Fibroblast of skin of scalp (primary cell): ENCODE results near the gene ZBTB20.

ENCODE experiments used
- DNase-seq: peaks from one replicate; pipeline ENCODE4 v3.0.0-alpha.2; 2013

Gene ZBTB20

DNA sequence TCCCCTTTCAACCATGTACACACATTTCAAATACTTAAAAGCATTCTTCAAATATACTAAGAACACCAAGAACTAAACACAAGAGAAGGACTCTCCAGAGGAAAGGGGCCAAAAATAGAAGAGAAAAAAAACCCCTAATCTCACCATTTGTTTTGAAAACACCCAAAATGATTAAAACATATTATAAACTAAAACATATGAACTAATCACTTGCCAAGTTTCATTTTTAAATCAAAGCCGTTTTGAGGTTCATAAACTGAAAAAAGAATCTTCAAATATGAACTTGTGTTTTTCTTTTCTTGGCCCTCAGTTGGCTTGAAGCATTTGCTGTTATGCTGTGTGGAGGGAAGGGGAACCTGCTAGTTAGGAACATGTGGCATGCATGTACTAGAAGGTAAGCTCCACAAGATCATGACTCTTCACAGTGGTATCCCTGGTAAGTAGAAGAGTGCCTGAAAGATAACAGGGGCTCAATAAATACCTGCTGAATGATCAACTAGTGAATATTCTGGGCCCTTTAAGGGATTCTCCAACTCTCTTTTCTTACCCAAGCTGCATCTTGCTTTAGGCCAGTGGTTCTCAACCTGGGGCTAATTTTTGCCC lies 628.8 kb downstream of the ZBTB20 start:
- DNase-seq = no peak

DNA sequence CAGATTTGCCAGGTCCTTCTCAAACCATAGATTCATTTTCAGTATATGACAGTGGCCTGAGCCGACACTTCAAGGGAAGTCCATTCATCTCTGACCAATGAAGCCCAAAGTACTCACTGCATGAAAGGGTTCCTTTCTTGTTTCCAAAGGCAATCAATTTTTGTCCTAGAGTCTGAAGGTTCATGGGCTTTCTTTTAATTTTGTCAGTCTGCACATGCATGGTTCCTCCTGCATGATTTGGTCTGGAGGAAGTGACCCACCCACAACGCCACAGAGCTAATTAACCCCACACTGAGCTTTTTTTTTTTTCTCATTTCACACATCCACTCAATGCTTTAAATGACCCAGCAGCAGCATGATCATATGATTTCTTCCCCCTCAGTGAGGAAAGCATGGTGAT lies 636.9 kb downstream of the ZBTB20 start:
- DNase-seq = no peak

DNA sequence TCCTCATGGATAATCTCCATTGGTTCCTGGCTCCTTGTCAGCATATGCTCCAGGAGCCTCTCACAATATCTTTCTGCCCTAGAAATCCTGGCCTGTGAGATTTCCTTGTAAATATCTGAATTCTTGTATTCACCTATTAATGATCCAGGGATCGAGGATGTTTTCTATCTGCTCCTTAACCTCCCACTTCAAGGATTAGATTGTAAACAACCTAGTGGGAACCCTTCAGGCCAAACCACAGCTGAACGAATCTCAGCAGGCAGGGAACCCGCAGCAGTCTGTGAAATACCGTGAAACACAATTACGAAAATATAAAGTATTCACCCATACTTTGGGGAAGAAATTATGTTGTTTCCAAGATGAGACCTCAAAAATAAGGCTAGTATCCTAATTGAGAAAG lies 637.3 kb downstream of the ZBTB20 start:
- DNase-seq = no peak

DNA sequence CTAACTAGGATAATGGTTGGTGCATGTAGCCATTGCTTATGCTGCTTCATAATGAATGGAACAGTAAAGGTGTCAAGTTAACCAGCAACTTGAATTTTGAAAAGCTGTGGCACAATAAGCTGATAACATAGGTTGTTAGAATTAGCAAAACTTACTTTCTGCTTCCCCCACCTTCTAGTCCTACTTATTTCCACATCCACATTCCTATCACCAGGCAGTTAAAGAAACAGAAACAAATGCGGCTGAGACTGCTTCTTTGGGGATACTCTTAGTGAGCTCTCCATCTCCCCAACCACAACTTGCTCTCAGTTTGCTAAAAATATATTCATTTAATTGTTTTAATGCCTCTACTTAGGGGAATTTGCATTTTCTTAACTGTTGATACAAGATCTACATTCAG lies 638.1 kb downstream of the ZBTB20 start:
- no peak for DNase-seq

DNA sequence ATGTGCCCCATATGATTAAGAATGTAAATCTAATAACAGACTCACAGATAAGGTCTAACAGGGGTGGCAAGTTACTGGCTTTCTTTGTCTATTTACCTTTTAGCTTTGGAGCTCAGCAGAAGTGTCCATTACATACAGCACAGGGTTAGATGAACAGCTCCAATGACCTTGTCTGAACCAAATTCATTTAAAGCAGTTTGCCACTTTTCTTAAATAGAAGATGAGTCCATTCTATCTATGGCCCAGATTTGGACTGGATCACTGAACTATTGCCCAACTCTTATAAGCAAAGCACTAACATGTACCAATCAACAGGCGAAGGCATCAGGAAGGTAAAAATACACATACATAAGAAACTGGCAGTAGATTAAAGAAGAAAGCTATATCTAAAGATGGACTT lies 638.9 kb downstream of the ZBTB20 start:
- DNase-seq = no peak

DNA sequence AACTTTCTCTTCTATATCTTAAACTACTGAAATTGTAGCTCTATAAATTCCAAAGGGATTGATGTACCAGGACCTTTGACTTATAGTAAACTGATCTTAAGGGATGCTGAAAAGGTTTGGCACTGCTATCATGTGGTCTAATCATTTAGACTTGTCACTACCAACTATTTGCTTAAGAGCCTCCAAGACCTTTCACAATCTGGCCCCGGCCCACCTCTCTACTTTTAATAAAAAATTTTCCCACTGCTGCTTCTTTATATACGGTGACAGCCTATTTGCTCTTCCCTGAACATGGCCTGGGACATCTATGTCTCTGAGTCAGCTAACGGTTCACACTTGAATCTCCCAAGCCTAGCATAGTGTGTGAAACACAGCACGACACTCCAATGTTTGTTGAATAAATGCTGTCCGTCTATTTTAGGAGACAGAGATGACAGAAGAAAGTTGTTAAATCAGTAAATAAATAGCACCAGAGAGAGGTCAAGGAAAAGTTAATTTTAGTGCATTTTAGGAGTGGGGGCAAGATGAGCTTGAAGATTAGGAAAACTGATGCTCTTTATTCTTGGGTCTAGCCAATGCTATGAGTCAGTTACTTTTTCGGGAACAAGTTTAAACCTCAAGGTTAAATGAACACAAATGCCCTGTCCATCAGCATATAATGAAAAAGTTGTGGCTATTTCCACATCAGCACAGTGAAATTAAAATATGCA lies 640.3 kb downstream of the ZBTB20 start:
- DNase-seq = peak; percentile 23

DNA sequence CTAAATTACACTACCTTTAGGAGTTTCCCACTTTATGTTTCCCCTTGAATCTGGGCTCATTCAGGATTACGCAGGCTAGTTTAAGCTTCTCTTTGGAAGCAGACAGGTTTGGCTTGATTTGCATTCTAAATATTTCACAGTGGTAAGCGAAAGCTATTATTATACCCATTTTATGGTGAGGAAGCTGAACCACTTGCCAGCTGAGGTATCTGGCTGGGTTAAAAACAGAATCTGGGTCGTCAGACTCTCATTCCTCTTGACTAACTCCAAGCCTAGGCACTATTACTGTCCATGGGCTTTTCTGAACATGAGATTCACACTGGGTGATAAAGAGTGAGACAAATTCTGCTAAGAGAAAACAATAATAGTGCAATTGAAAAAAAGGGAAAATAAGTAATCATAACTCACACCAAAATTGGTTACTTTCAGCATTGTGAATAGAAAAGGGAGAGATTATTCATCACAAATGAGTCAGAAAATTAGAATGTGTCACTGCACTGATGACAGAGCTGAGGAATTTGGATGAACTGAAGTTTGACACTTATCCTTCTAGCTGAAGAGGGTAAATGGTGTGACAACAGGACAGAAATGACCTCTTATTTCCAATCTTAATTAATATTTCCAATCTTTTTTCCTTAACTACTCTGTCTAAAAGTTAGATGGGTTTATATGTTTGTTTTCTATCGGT lies 642.0 kb downstream of the ZBTB20 start:
- peak; percentile 54 for DNase-seq

DNA sequence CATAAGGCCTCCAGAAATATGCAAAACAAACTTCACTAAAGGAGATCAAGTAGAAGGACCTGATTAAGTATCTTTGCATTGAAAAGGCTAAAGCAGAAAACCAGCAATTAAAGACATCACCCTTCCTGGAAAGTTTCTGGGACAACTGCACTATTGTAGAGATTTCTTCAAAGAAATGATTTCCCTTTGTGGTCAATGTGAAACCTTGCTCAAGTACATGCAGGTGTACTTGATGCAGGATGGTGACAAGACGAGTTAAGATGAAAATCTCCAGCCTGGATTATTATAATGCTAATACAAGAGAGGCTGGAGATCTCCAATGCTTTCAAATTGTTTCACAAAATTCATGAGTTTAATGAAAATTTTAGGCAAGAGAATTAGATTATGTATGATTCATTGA lies 644.9 kb downstream of the ZBTB20 start:
- no peak for DNase-seq

DNA sequence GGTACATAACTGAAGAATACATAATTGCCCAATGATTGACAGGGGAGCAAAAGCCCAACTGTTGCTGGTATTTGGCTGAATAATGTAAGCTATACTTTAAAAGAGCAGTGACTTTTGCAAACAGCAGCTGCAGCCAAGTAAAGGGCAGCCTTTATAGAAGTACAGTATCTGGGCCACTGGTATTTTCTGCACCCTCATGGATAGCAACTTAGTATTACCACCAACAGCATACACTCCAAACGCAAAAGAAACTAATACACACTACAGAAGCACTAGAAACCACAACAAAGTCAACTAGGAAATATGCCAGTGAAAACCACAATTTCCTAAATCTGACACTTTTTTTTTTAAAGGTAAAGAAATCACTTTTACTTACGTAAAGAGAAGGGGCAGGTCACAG lies 647.1 kb downstream of the ZBTB20 start:
- no peak for DNase-seq

DNA sequence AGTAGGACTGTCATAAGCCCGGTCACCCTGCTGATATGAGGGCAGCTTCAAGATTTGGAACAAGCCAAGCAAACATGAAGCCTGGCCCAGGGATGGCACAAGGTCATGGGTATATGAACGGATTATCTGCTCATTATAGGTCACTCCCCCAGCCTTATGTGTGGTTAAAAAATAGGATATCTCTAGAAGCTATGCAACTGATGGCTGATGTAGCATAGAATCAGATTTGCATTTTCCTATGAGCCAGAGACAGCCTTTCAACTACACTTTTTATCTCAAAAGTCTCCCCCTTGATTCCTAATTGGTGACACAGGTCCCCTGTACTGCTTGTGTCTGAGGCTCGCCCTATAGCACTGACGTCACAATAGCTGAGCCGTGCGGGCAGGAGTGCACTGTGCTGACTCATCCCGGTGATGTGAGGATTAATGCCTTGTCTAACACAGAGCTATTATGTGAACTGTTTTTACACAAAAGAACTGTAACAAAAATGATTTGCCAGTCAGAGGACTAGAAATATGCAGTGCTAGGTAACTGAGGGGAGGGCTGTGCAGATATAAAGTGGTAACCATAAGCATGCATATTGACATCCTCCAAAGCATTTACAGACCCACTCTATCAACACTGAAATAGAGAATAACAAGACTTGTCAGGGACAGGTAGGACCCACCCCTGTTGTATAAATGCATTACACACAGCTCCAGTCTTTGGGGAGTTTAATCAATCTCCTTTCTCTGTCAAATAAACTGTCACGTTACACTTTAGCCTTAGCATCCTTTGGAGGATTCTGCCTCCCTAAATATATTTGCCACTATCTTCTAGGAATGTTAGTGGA lies 648.3 kb downstream of the ZBTB20 start:
- DNase-seq = peak; percentile 80

DNA sequence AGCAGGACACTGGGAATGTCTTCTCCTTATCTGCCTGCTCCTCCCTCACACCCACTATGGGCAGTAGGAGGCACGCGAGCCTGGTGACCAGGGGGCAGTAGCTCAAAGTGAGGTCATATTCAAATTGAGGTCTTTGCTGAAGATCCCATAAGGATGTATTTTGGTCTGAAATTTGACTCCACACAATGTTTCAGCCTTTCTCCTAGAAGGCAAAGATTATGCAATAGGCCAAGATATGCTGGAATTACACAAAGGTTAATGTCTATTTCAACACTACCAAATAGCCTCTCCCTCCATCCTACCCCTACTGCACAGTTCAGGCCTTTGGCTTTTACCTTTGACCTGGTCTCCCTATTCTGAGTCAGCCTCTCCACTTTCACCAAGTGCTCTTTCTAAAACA lies 650.2 kb downstream of the ZBTB20 start:
- peak; percentile 20 for DNase-seq

DNA sequence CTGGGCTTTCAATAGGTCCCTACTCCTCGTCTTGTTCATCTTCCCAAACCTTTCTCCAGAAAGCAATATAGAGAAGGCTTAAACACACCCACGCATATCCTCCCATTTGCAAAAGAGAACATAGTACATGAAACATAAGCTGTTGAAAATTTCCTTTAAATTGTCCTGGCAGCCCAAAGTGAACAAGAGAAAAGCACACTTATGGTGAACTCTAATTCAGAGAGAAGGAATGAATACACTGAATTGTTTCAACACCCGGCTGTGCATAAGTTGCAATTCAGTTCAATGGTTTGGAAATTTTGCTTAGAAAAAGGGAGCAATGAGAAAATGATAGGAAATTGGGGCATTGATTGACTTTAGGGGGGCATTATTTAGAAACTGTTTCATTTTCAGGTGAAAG lies 650.6 kb downstream of the ZBTB20 start:
- no peak for DNase-seq

DNA sequence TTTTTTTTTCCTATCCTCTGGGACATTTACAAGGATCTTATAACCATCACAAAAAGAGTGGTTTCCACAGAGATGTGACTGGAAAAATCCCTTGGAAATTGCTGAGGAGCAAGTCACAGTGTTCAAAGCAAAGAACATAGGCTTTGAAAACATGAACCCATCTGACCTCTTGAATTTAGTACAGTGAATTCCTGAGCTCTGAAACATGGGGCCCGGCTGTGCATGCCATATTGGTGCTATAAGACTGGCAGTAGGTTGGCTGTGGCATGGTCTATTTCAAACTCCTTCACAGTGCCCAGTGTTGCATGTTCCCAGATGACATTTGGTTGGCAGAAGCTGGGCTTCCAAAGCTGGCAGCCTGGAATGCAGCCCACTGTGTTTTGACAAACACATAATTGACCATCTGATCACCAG lies 651.1 kb downstream of the ZBTB20 start:
- peak; percentile 66 for DNase-seq

DNA sequence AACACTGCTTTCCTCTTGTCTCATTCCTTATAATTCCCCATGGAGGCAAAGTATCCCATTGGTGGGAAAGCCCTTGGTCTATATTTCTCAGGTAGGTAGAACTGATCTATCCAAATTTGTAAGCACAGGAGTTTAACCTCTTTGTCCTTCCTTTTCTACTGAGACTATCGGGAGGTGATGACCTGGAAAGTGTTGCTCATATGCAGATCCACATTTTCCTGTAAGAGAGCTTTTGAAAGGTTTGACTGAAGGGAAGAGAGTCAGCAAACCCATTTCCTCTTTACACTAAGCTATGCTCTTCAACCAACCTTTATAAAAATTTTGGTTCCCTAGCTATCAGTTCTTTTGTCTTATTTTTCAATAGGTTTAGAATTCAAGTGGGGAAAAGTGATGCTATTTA lies 652.6 kb downstream of the ZBTB20 start:
- no peak for DNase-seq

DNA sequence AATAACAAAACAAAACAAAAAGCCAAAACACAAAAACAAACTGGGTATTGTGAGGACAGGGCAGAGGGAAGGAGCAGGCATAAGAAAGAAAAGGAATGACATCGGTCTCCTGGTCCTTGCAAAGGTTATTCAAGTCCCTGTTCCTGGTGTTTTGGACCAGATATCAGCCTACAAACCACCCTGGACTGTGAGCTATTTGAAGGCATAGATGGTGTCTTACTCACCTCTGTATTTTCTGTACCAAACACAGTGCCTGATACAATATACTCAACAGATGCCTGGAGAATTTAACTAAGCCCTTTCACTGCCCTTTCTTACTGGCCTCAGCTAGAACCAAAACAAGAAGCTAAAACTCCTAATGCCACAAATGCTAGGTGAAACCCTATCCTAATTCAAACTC lies 656.3 kb downstream of the ZBTB20 start:
- no peak for DNase-seq

DNA sequence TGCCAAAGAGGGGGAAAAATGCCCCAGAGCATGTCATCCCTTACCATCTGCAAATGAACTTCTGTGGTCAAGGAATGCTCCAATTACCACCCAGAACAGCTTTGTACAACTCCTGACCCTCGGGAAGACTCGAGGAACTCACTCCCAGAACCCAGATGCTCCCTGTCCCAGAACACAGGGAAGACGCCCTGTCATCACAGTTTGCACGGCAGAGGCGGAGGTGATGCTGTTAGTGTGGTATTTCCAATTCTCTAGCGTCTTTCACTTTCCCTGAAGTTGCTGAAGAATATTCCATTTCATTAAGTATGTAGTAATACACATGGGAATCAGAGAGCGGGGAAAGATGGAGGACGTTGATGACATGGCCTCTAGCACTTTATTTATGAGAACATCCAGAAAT lies 659.6 kb downstream of the ZBTB20 start:
- DNase-seq = no peak

DNA sequence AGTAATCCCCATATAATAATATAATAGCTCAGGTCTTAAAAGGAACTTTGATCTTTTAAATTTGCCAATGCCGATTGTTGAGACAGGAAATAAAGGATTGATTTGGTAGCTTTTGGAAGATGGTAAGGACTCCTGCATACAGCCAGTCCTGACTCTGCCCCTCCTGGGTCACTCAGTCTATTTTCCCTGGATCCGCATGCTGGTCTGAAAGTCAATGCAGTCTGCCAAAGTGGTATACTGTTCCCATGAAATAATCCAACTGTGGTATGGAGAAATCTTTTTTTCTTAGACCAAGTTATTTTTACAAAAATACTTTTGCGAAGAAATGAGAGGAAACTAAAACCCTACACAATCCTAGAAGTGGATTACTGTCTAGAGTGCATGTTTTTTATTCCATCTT lies 662.2 kb downstream of the ZBTB20 start:
- no peak for DNase-seq

DNA sequence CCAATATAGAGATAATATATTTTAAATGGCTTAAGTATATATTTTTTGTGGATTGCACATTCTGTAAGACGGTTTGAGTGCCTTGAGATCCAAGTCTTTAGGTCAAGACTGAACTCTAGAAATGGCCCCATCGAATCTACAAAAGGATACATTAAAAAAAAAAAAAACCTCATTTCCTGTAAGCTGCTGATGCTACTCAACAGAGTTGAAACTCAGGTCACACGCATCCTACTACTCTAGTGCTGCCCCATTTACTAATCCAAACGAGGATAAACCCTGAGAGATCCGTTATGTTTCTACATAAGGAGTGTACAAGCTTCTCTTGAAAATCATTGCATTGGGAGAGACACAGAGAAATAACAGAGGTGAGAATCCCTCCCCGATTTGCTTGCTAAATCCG lies 666.0 kb downstream of the ZBTB20 start:
- DNase-seq = no peak

DNA sequence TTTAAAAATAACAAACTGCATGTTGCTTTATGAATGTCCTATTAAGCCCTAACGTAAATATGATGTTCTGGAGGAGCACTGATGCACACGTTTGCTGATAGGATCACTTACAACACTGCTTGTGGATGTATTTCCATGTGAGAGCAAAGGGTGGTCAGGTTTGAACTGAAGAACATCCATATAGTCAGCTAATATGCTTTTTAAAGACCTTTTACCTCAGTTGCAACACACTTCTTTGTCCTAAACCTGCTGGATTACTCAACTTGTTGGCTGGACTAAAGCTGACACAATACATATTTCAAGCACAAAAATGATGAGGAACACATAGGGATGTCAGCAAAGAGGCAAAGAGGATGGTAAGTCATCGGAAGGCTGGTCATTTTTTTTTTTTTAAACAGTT lies 666.6 kb downstream of the ZBTB20 start:
- DNase-seq = no peak

DNA sequence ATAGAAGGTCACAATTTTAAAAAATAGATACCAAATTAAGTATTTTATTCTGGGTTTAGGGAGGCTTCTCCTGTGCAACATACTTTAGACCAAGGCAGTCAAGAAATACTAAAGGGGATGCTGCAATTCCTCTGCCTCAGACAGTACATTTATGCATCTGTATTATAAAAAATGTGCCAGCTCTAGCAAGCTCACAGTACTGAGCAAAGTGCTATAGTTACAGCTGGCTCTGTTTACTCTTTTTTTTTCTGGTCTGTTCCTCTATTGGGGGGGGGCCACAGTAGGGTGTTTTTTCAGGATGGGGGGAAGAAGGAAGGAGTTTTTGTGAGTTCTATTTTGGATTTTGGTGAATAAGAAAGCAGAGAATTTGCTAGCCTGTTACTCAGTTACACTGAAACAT lies 668.3 kb downstream of the ZBTB20 start:
- DNase-seq = no peak

DNA sequence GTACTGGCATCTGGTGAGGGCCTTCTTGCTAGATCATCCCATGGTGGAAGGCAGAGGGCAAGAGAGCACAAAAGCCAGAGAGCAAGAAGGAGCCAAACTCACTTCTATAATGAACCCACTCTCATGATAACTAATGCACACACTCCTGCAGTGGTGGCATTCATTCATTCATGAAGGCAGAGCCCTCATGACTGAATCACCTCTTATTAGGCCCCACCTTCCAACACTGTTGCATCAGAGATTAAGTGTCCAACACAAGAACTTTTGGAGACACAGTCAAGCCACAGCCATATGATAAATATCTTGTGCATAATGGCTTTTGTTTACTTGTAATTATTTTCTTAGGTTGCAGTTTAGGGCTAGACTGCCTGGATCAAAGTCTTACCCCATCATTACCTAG lies 670.6 kb downstream of the ZBTB20 start:
- DNase-seq = no peak

DNA sequence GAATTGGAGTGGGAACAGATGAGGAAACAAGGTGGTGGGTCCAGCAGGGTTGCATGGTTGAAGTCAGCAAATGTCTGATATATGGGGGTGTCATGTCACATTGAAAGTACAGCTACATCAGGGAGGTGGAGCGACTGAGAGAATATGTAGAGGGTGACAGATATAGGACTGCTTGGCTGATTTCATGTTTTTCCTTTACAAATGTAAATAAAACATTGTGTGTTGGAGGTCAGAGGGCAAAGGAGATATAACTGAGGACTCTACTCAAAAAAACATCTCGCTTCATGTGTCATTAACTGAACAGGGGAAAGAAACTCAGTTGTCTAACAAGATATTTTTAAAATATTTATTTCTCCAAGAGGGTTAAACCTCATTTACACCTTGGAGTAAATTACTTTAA lies 675.6 kb downstream of the ZBTB20 start:
- DNase-seq = no peak

DNA sequence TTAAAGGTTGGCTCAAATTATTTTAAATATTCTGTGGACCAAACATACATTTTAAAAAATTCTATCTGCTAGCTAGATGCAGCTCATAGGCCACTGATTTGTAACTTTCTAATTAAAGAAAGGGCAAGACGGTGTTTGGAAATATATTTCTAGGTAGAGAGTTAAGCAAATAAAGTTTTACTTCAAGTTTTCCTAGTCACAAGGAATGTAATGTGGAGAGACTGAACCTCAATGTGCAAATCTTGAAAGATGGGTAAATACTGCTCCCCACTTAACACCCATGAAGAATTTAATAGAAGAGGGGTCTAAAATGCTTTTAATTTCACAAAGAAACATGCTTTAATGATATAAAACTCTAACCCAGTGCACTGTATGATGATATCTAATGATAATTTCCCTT lies 678.0 kb downstream of the ZBTB20 start:
- DNase-seq = no peak
